ENCODE data around the gene TLX2. TPM values are rescaled to one million over a fixed set of nuclear protein-coding genes. Genes with fewer than 3 reads are reported as not detected.
"Not testable (repeated sequence)": the region's sequence is repeated elsewhere in the genome, so short reads cannot be mapped to it uniquely, and the experiment has no call there.

The TLX2 gene
- total RNA-seq, 1 donor from 2014 or later, result not detected

- DNase-seq (ENCODE audit: low spot score), result no peak
Measured at GRCh38 chr2:74554820-74555531, 40.7 kb downstream of the TLX2 start.

GRCh38 chr2:74555610-74556103 lies 41.4 kb downstream of the TLX2 start:
- DNase-seq (ENCODE audit: low spot score), result no peak

DNA sequence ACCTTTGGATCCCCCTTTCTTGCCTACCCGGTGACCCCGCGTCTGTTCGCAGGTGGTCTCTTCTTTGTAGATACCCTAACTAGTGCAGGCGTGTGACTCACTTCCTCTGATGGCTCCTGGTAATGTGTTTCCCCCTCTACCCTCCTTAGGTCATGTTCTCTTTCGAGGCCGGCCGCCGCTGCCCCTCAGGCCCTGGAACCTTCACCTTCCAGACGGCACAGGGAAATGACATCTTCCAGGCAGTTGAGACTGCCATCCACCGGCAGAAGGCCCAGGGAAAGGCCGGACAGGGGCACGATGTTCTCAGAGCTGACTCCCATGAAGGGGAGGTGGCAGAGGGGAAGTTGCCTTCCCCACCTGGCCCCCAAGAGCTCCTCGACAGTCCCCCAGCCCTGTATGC lies 41.9 kb downstream of the TLX2 start:
- no peak for DNase-seq (ENCODE audit: low spot score)

DNA sequence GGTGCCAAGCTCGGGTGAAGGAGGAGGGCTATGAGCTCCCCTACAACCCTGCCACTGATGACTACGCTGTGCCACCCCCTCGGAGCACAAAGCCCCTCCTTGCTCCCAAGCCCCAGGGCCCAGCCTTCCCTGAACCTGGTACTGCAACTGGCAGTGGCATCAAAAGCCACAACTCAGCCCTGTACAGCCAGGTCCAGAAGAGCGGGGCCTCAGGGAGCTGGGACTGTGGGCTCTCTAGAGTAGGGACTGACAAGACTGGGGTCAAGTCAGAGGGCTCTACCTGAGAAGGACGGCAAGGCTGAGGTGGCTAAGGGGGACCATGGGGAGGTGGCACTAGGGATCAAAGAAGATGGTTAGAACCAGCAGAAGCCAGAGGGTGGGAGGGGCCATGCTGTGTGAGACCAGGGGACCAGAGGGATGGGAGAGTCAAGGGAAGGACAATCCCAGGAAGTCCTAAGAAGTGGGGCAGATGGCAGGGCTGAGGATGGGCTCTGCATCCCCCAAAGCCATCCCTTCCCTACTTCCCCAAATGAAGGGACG lies 42.7 kb downstream of the TLX2 start:
- no peak for DNase-seq (ENCODE audit: low spot score)

DNA sequence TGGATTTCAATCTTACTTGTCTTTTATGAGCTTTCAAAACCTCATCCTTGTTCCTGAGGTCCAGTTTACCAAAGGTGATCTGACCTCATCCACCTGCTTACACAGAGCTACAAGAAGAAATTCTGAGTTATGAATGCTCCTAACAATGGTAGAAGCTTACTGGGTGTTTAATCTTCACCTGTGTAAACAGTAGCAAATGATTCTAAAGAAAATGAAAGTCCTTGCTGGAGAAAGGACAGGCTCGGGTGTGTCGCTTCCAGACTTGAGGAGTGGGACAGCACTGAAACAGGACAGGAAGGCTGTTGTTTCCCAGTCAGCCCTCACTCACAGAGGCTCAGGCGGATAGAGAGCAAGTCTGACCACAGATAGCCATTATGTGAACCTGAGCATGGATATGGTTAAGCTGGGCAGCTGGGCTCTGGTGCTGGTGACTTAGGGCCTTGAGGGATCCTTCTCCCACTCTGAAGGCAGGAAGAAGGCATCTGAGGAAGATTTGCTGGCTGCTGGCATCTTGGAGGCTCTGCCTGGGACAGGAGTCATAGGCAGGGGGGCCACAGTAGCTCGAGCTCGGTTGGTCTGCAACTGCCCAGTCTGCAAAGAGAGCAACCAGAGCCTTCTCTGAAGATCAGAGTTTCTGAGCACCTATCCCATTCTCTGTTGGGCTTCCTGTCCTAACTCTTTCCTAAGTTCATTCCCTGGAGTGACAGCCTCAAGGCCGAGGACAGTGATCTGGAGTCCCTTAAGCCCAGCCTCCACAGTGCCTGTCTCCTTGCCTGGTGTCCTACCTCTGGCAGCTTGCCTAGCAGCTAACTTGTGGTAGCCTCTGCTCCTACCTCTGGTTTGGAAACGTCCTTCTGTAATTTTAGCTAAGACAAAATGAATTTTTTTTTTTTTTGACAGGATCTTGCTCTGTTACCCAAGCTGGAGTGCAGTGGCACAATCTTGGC lies 44.3 kb downstream of the TLX2 start:
- DNase-seq (ENCODE audit: low spot score), result no peak

DNA sequence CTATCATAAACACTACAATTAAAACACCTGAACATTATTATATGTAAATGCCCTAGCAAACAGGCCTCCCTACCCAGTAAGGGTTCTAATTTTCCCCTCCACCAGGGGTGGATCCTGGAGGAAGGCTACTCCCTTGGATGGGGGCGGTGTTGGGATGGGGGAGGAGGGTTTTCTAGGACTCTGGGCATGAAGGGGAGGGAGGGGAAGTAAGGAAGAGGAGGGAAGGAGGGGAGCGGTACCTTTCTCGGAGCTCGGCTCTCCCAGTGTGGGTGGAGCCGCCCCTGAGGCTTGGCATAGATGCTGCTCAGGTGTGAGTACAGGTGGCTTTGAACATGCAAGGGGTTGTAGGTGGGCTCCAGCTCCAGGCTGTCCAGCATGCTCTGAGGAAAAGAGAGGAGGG lies 45.7 kb downstream of the TLX2 start:
- no peak for DNase-seq (ENCODE audit: low spot score)

DNA sequence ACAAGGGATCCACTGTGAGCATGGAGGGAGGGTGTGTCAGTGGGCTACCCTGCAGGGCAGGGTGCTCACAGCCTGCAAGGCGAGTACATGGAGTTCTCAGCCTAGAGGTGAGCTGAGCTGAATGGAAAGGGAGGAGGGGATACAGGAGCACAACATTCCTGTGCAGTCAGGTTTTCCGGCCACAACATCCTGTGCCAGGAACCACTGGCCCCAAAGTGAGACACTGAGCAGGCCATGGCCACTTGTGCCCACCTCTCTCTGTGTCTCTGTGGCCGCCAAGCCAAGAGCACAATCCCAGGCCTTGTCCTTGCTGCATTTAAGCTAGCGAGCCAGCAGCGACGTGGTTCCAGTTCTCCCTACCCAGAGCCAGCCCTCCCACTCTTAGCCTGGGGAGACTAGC lies 46.3 kb downstream of the TLX2 start:
- DNase-seq (ENCODE audit: low spot score), result no peak

DNA sequence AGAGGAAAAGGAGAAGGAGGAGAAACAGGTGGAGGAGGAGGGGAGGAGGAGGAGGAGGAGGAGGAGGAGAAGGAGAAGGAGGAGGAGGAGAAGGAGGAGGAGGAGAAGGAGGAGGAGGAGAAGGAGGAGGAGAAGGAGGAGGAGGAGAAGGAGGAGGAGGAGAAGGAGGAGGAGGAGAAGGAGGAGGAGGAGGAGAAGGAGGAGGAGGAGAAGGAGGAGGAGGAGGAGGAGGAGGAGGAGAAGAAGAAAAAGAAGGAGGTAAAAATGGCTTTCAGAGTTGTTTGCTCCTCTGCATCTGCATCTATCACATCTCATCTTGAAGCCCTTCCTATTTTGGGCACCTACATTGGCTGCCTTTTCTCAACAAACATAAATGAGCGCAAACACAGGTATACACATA lies 46.8 kb downstream of the TLX2 start:
- DNase-seq (ENCODE audit: low spot score), result not testable (repeated sequence)

- DNase-seq (ENCODE audit: low spot score), result no peak
Measured at GRCh38 chr2:74562126-74562775, 48.0 kb downstream of the TLX2 start.

DNA sequence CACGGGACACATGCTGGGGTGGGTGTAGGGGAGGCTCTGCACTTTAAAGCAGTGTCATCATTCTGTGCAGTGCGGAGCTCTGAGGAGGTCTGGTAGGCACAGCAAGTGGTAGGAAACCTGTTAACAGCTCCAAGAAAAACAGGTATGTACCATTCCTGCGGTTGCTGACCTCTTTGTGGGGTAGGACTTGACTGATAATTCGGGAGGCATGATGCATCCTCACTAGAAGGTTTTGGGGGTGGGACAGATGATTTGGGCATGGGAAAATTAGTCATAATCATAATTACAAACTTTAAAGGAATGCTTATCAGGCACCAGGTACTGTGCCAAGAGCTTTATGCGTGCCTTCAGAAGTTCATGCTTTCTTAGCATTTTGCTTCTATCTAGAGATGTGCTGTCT lies 50.0 kb downstream of the TLX2 start:
- DNase-seq (ENCODE audit: low spot score), result no peak

GRCh38 chr2:74566076-74566753 lies 52.0 kb downstream of the TLX2 start:
- DNase-seq (ENCODE audit: low spot score), result no peak

DNA sequence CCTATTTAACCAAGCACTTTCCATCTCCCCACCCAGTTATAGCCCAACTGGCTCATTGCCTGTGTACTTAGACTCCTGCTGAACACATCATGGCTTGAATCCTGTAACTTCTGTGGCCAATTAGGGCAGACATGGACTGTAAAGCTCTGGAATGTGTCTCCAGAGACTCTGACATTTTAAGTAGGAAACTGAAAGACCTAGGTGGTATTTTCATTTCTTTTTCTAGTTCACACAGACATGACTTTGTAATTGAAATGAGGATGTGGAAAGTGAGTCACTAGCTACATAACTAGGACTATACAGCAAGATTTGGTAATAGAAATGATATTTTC lies 52.5 kb downstream of the TLX2 start:
- peak; percentile 21 for DNase-seq (ENCODE audit: low spot score)

Other genes with a start within 250 kb of the TLX2 start
- 3.6 TPM for gene SLC4A5, start 171.0 kb upstream of the TLX2 start, total RNA-seq (ENCODE audit: insufficient read depth, low replicate concordance)
- 49.8 TPM for gene DCTN1, start 134.1 kb upstream of the TLX2 start, total RNA-seq (ENCODE audit: insufficient read depth, low replicate concordance)
- gene C2orf81, start 92.8 kb upstream of the TLX2 start, total RNA-seq (ENCODE audit: insufficient read depth, low replicate concordance), result 1.4 TPM
- 14.2 TPM for gene WDR54, start 92.7 kb upstream of the TLX2 start, total RNA-seq (ENCODE audit: insufficient read depth, low replicate concordance)
- gene RTKN, start 72.5 kb upstream of the TLX2 start, total RNA-seq (ENCODE audit: insufficient read depth, low replicate concordance), result 17.3 TPM
- gene INO80B, start 59.4 kb upstream of the TLX2 start, total RNA-seq (ENCODE audit: insufficient read depth, low replicate concordance), result 21.7 TPM
- 29.4 TPM for gene WBP1, start 56.0 kb upstream of the TLX2 start, total RNA-seq (ENCODE audit: insufficient read depth, low replicate concordance)
- gene MOGS, start 49.1 kb upstream of the TLX2 start, total RNA-seq (ENCODE audit: insufficient read depth, low replicate concordance), result 40.4 TPM
- gene MRPL53, start 41.8 kb upstream of the TLX2 start, total RNA-seq (ENCODE audit: insufficient read depth, low replicate concordance), result 47.4 TPM
- gene CCDC142, start 31.5 kb upstream of the TLX2 start, total RNA-seq (ENCODE audit: insufficient read depth, low replicate concordance), result 35.2 TPM
- 21.7 TPM for gene TTC31, start 31.4 kb upstream of the TLX2 start, total RNA-seq (ENCODE audit: insufficient read depth, low replicate concordance)
- gene LBX2, start 14.8 kb upstream of the TLX2 start, total RNA-seq (ENCODE audit: insufficient read depth, low replicate concordance), result not detected
- gene PCGF1, start 6.8 kb upstream of the TLX2 start, total RNA-seq (ENCODE audit: insufficient read depth, low replicate concordance), result 13.5 TPM
- 0.24 TPM for gene DQX1, start 11.8 kb downstream of the TLX2 start, total RNA-seq (ENCODE audit: insufficient read depth, low replicate concordance)
- gene AUP1, start 15.3 kb downstream of the TLX2 start, total RNA-seq (ENCODE audit: insufficient read depth, low replicate concordance), result 41.9 TPM
- 49.4 TPM for gene HTRA2, start 15.5 kb downstream of the TLX2 start, total RNA-seq (ENCODE audit: insufficient read depth, low replicate concordance)
- 68.1 TPM for gene LOXL3, start 39.5 kb downstream of the TLX2 start, total RNA-seq (ENCODE audit: insufficient read depth, low replicate concordance)
- 12.0 TPM for gene DOK1, start 40.3 kb downstream of the TLX2 start, total RNA-seq (ENCODE audit: insufficient read depth, low replicate concordance)
- gene M1AP, start 133.9 kb downstream of the TLX2 start, total RNA-seq (ENCODE audit: insufficient read depth, low replicate concordance), result 1.9 TPM
- 26.5 TPM for gene SEMA4F, start 139.8 kb downstream of the TLX2 start, total RNA-seq (ENCODE audit: insufficient read depth, low replicate concordance)

All from umbilical cord (tissue), 2 donors.